Measurements from ENCODE around the gene TFR2.

TFR2 gene

DNA sequence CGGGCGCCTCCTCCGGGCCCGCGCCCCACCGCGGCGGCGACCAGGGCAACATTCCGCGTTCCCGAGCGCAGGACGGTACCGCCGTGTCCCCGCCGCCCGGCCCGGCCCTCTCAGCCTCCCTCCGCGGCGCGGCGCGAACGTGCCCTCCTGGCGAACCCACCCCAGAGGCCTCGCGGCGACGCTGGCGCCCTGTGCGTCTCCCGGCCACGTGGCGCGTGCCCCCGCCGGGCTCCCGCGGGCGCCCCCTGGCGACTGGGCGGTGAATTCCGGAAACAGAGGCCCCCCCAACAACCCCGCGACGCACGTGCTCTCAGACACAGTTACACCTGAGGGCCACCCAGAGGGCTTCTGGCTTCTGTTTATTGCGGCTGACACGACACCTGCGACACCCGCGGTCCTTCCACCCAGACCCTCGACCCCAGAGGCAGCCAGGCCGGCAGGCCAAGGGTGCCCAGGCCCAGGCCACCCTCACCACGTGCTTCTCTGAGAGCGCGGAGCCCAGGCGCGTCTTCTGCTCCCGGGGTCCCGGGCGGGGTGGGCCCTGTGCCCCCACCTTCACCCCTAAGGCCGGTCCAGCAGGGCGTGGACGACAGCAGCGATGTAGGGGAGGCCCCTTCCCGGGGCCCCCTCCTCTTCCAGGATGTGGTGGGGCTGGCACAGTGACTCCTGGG is 67.5 kb downstream of the TFR2 start, which contains the start of gene SAP25:
Gene SAP25 (minus strand): TSS at position 210 of the 671 bp plus-strand sequence. CDS start 158 bp downstream, at position 52.
- peak; percentile 50 for DNase-seq (ENCODE audit: low read depth, low spot score)

GRCh38 chr7:100572949-100573675 is 68.2 kb downstream of the TFR2 start:
- DNase-seq (ENCODE audit: low read depth, low spot score), result no peak

GRCh38 chr7:100572281-100572948 is 68.9 kb downstream of the TFR2 start:
- DNase-seq (ENCODE audit: low read depth, low spot score), result no peak

DNA sequence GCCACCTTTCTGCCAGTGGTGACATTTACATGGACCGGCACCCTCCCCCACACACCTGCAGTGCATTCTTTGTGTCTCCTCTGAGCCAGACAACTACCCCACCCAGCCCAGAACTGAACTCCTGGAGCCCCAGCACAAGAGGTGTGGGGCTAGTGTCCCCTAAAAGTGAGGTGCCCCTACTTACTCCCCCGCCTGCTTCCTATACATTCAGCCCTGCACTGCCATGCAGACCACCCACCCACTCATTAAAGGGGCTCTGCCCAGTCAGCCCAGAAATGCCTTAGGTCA is 69.6 kb downstream of the TFR2 start:
- no peak for DNase-seq (ENCODE audit: low read depth, low spot score)

DNA sequence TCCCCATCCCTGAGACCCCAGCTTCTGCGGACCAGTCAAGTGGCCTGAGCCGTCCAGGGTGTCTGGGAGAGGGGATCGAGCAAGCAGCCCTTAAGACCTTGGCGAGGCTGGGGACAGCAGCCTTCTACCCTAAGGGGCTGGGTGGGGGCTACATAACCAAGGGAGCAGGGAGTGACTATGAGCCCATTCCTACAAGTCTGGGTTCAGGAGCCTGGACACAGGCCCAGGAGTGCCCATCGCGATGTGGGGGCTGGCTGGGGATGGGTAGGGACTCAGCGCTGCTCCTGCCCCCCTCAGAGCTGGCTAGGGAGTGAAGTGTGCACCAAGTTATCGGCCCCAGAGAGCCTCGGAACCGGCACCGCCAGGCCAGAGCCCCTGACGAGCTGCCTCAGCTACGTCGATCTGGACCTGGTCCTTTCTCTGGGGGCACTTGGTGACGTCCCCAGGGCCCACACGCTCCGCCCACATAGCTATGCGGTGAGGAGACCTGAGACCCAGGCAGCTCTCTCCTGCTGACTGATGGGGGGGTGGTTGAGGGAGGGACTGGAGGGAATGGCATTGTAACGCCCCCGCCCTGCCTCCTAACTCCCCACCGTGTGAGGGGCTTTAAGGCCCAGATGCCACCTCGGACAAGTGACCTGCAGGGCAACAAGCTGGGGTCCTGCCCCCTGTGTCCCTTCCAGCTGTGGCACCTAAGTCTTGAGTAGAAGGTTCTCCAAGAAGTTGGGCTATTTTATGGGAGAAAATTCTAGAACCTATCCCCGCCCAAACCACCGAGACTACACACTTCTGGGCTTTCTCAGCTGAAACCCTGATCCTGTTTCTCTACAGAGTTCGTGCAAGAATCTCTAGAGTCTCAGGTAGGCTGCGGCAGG is 70.2 kb downstream of the TFR2 start:
- DNase-seq (ENCODE audit: low read depth, low spot score), result peak; percentile 77
